ENCODE measurements around the gene SFXN2. TPM values are rescaled to one million over a fixed set of nuclear protein-coding genes. Genes with fewer than 3 reads are reported as not detected.

The SFXN2 gene
- total RNA-seq, 4 donors from 2014 or later, result 4.3 to 7.9 (median 5.0) TPM

- no peak for TF ChIP-seq CTCF (IDR thresholded peaks at IDR 0.05)
- ATAC-seq (ENCODE audit: low FRiP score) (no peak), DNase-seq (ENCODE audit: low spot score) (no peak)
Observed at GRCh38 chr10:102777711-102778453, 63.4 kb downstream of the SFXN2 start.

GRCh38 chr10:102778781-102779180, 64.3 kb downstream of the SFXN2 start:
- DNase-seq (ENCODE audit: low spot score), result no peak
- TF ChIP-seq CTCF (IDR thresholded peaks at IDR 0.05), result no peak

GRCh38 chr10:102779680-102780526, 65.5 kb downstream of the SFXN2 start:
- peak; percentile 44 for ATAC-seq (ENCODE audit: low FRiP score)
- TF ChIP-seq CTCF (IDR thresholded peaks at IDR 0.05), result no peak

More at GRCh38 chr10:102778781-102779180, 64.3 kb downstream of the SFXN2 start:
- no peak for ATAC-seq (ENCODE audit: low FRiP score)

GRCh38 chr10:102780527-102780808, 66.0 kb downstream of the SFXN2 start:
- DNase-seq (ENCODE audit: low spot score) (no peak), ATAC-seq (ENCODE audit: low FRiP score) (no peak)
- TF ChIP-seq CTCF (IDR thresholded peaks at IDR 0.05), result no peak

More at GRCh38 chr10:102779680-102780526, 65.5 kb downstream of the SFXN2 start:
- no peak for DNase-seq (ENCODE audit: low spot score)

- no peak for TF ChIP-seq CTCF (IDR thresholded peaks at IDR 0.05)
- no peak for DNase-seq (ENCODE audit: low spot score)
- ATAC-seq (ENCODE audit: low FRiP score), result no peak
Observed at GRCh38 chr10:102781090-102781920, 66.9 kb downstream of the SFXN2 start.

- no peak for ATAC-seq (ENCODE audit: low FRiP score)
- no peak for DNase-seq (ENCODE audit: low spot score)
- no peak for TF ChIP-seq CTCF (IDR thresholded peaks at IDR 0.05)
Observed at GRCh38 chr10:102781921-102782557, 67.6 kb downstream of the SFXN2 start.

Measured in omental fat pad (tissue), 4 donors.